ENCODE measurements around the gene KASH5.

Gene KASH5

DNA sequence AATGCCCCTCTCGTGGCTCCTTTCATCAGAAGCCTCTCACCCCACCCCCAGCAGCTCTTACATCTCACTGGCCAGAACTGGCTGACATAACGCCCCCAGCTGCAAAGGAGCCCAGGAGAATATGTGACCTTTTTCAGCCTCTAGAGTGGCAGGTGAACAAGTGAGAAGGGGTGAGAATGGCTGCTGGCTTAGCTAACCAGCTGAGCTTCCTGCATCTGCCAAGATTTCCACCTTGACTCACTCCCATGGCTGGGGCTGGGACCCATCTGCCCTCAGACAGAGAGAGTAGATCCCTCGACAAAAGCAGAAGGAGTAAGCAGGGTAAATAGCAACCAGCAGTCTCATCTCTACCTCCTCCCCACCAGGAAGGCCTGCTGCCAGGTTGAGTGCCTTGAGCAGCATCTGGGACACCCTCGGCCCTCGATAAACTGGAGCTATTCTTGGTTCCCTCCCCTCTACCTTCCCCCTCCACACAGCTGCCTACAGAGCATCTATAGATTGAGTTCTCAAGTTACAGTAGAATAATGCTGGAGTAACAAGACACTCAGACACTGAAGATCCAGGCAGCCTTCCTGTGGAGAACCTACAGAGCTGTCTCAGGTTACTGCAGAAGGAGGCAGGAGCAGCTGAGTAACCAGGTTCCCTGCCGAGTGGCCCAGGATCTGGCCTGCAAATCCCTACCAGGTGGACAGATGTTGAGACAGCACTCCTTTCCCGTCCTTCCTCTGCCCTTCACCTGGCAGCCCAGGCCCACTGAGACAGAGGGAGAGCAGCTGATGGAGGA lies 15.5 kb downstream of the KASH5 start:
- no peaks in the 10 kb centered on the region for H4K20me1 ChIP-seq (ENCODE audit: insufficient read depth, low read length)
- H3K27ac ChIP-seq (ENCODE audit: low read length) = no peak overlapping the region
- TF ChIP-seq, protein P1, sequence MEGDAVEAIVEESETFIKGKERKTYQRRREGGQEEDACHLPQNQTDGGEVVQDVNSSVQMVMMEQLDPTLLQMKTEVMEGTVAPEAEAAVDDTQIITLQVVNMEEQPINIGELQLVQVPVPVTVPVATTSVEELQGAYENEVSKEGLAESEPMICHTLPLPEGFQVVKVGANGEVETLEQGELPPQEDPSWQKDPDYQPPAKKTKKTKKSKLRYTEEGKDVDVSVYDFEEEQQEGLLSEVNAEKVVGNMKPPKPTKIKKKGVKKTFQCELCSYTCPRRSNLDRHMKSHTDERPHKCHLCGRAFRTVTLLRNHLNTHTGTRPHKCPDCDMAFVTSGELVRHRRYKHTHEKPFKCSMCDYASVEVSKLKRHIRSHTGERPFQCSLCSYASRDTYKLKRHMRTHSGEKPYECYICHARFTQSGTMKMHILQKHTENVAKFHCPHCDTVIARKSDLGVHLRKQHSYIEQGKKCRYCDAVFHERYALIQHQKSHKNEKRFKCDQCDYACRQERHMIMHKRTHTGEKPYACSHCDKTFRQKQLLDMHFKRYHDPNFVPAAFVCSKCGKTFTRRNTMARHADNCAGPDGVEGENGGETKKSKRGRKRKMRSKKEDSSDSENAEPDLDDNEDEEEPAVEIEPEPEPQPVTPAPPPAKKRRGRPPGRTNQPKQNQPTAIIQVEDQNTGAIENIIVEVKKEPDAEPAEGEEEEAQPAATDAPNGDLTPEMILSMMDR (IDR thresholded peaks at IDR 0.05; ENCODE audit: low read length) = no peak
- TF ChIP-seq EZH2phosphoT487 (IDR thresholded peaks at IDR 0.05; ENCODE audit: low read length) = no peak
- H3K36me3 ChIP-seq (replicated peaks; ENCODE audit: insufficient read depth, low read length) = no peaks in the 10 kb centered on the region
- H3K79me2 ChIP-seq (ENCODE audit: low read length) = no peaks in the 10 kb centered on the region
- H3K9me3 ChIP-seq (replicated peaks; ENCODE audit: insufficient read depth, low read length) = no peaks in the 10 kb centered on the region
- H3K4me3 ChIP-seq (ENCODE audit: low read length) = no peak overlapping the region
- no peak overlapping the region for H3K4me2 ChIP-seq (ENCODE audit: low read depth, low read length)
- peaks cover 20% of the 10 kb centered on the region for H3K27me3 ChIP-seq (replicated peaks; ENCODE audit: insufficient read depth, low read length)
- no peak overlapping the region for H3K9ac ChIP-seq (ENCODE audit: low read length)
- H3K9me2 ChIP-seq (replicated peaks; ENCODE audit: insufficient read depth, low read length) = no peaks in the 10 kb centered on the region
- H3F3A ChIP-seq (ENCODE audit: insufficient read depth, low read length) = no peaks in the 10 kb centered on the region
- no peaks in the 10 kb centered on the region for H3K4me1 ChIP-seq (ENCODE audit: low read length)
- H2AFZ ChIP-seq (ENCODE audit: low read length) = no peak overlapping the region
- no peak for DNase-seq

DNA sequence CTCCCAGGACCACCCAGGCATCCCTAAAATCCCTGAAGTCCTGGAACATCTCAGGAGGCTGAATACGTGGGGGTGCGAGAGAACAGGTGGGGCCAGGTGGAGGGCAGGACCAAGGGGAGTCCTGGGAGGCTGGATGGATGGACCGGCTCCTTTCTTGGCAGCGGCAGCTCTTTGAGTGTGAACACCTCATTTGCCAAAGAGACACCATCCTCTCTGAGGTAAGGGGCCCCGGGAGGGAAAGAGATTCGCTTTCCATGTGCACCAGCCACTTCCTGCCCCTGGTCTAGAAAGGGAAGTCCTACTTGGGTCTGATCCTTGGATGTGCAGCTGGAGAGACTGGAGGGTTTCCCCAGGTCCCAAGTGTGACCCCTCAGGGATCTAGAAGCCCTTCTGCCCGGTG lies 19.0 kb downstream of the KASH5 start:
- Histone ChIP-seq H3K79me2 (ENCODE audit: low read length) (no peaks in the 10 kb centered on the region), H3K36me3 (replicated peaks; ENCODE audit: insufficient read depth, low read length) (no peaks in the 10 kb centered on the region), H3K27me3 (replicated peaks; ENCODE audit: insufficient read depth, low read length) (peaks cover 13% of the 10 kb centered on the region), H2AFZ (ENCODE audit: low read length) (no peak overlapping the region), H3K27ac (ENCODE audit: low read length) (no peak overlapping the region), H3K9ac (ENCODE audit: low read length) (no peak overlapping the region), H3K4me1 (ENCODE audit: low read length) (peaks cover 8% of the 10 kb centered on the region), H3K4me3 (ENCODE audit: low read length) (no peak overlapping the region), H3F3A (ENCODE audit: insufficient read depth, low read length) (no peaks in the 10 kb centered on the region), H3K9me3 (replicated peaks; ENCODE audit: insufficient read depth, low read length) (no peaks in the 10 kb centered on the region), H3K4me2 (ENCODE audit: low read depth, low read length) (no peak overlapping the region), H4K20me1 (ENCODE audit: insufficient read depth, low read length) (no peaks in the 10 kb centered on the region), H3K9me2 (replicated peaks; ENCODE audit: insufficient read depth, low read length) (no peaks in the 10 kb centered on the region)
- TF ChIP-seq EZH2phosphoT487 (IDR thresholded peaks at IDR 0.05; ENCODE audit: low read length) (no peak), EZH2 (optimal IDR thresholded peaks at IDR 0.05; ENCODE audit: low read depth, low read length) (no peak)
- DNase-seq = no peak

DNA sequence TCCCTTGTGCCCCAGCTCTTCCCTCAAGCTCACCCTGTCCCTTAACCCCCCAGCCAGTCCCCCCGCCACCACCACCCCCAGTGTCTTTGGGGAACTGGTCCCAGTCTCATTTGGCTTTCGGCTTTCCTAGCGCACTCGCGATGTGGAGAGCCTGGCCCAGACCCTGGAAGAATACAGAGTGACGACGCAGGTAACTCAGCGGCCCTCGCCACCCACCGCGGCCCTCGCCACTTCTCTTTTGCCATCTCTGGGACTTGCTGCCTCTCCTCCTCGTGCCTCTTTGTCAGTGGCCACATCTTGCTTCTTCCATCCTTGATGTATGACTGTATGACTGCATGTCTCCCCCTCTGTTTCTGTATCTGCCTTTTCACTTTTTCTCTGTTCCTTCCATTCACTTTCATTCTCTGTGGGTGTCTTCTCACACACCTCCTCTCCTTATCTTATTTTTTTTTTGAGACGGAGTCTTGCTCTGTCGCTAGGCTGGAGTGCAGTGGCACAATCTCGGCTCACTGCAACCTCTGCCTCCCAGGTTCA lies 19.5 kb downstream of the KASH5 start:
- H2AFZ ChIP-seq (ENCODE audit: low read length) = no peak overlapping the region
- no peak overlapping the region for H3K4me3 ChIP-seq (ENCODE audit: low read length)
- H3F3A ChIP-seq (ENCODE audit: insufficient read depth, low read length) = no peaks in the 10 kb centered on the region
- no peaks in the 10 kb centered on the region for H3K79me2 ChIP-seq (ENCODE audit: low read length)
- no peaks in the 10 kb centered on the region for H3K9me2 ChIP-seq (replicated peaks; ENCODE audit: insufficient read depth, low read length)
- H3K4me1 ChIP-seq (ENCODE audit: low read length) = peaks cover 8% of the 10 kb centered on the region
- no peaks in the 10 kb centered on the region for H4K20me1 ChIP-seq (ENCODE audit: insufficient read depth, low read length)
- H3K36me3 ChIP-seq (replicated peaks; ENCODE audit: insufficient read depth, low read length) = no peaks in the 10 kb centered on the region
- H3K9ac ChIP-seq (ENCODE audit: low read length) = no peak overlapping the region
- peaks cover 13% of the 10 kb centered on the region for H3K27me3 ChIP-seq (replicated peaks; ENCODE audit: insufficient read depth, low read length)
- no peak for DNase-seq
- no peak overlapping the region for H3K27ac ChIP-seq (ENCODE audit: low read length)
- no peak overlapping the region for H3K4me2 ChIP-seq (ENCODE audit: low read depth, low read length)
- TF ChIP-seq EZH2phosphoT487 (IDR thresholded peaks at IDR 0.05; ENCODE audit: low read length) (no peak), EZH2 (optimal IDR thresholded peaks at IDR 0.05; ENCODE audit: low read depth, low read length) (no peak)
- TF ChIP-seq, protein P1 (IDR thresholded peaks at IDR 0.05; ENCODE audit: low read length) = no peak
- H3K9me3 ChIP-seq (replicated peaks; ENCODE audit: insufficient read depth, low read length) = no peaks in the 10 kb centered on the region

Measured in MM.1S (cell line).